CD4-positive, alpha-beta T cell treated with Interleukin-10 for 1 hour (primary cell): ENCODE results near the gene KCNH3.
A peak's percentile ranks its signal among the peaks of the same experiment; 100 is the strongest.
"Not testable (repeated sequence)": the region's sequence is repeated elsewhere in the genome, so short reads cannot be mapped to it uniquely, and the experiment has no call there.

ENCODE experiments used
- DNase-seq: peaks from one replicate; pipeline ENCODE4 v3.0.0-alpha.2; 2020

Gene KCNH3

DNA sequence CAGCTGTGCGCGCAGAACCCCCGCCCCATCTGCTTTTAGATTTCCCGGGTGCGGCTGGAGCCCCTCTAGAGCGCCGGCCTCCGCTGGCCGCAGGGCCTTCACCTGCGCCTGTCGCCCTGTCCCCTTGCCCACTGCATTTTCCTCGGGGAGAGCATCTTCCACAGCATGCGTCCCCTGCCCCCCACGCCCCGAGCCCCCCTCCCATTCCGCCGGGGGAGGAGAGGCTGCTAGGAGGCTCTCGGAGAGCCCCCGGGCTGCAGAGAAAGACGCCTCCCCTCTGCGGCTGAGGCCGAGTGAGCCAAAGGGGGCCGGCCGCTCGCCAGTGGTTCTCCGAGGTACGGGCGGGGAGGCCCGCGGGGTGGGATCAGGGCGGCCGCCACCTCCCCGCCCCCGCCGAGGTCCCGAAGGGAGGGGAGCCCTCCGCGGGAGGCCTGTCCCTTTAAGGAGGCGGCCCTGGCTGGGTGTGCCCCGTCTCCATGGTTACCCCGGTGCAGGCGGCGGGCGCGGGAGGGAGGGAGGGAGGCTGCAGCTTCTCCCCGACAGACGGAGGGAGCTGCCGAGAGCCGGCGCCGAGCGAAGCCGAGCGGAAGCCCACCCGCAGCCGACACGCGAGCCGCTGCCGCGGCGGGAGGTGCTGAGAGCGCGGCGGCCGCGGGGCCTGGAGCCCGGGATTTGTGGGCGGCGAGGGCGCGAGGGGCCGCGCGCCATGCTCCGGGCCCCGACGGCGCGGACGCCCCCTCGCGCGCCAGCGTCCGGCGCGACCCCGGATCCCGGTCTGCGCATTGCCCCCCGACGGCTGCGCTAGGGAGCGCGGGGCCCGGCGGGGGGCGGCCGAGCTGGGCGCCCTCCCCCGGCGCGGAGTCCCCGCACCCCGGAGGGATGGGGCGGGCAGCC, at the start of gene KCNH3:
TSS of gene KCNH3 (plus strand) at position 521 of the 894 bp plus-strand sequence. CDS start 387 bp downstream, outside the sequence.
- peak; percentile 93 for DNase-seq

DNA sequence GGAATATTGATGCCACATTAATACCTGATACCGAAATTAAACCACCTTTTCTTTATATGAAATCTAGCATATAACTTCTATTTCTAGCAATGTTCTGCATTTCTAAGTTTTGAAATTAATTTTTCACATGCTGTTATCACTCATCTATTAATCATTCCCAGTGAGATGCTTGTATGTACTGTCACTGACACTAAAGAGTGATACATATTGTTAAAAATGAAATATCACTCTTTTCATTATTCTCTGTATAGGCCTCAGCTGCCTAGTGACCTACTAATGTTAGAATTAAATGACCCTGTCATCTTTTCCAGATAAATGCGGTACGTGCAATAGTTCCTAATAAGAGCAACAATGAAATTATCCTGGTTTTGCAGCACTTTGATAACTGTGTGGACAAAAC, 49.7 kb upstream of the KCNH3 start:
- DNase-seq: no peak

- no peak for DNase-seq
Measured at GRCh38 chr12:49489720-49490119, 49.1 kb upstream of the KCNH3 start.

DNA sequence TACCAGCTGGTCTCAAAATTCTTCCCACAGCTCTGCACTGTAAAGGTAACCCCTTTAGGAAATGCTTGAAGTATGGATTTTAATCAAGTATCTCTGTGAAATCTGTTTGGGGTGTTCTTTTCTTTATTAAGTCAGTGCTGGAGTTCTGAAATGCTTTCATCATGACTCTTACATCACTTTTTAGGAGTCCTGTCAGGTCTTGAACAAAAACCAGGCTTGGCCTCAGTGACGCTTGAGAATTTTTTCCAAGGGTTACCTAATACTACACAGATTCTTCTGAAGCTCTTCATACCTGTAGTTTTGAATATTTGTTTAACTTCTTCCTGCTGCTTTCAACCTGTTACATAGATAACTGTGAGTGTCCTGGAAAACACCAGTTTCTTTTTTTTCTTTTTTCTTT, 47.0 kb upstream of the KCNH3 start:
- DNase-seq: no peak

GRCh38 chr12:49493900-49494299, 44.9 kb upstream of the KCNH3 start:
- no peak for DNase-seq

GRCh38 chr12:49496417-49497360, 42.1 kb upstream of the KCNH3 start:
- no peak for DNase-seq

- DNase-seq: no peak
Measured at GRCh38 chr12:49501895-49502294, 36.9 kb upstream of the KCNH3 start.

- DNase-seq: no peak
Measured at GRCh38 chr12:49502590-49502989, 36.2 kb upstream of the KCNH3 start.

DNA sequence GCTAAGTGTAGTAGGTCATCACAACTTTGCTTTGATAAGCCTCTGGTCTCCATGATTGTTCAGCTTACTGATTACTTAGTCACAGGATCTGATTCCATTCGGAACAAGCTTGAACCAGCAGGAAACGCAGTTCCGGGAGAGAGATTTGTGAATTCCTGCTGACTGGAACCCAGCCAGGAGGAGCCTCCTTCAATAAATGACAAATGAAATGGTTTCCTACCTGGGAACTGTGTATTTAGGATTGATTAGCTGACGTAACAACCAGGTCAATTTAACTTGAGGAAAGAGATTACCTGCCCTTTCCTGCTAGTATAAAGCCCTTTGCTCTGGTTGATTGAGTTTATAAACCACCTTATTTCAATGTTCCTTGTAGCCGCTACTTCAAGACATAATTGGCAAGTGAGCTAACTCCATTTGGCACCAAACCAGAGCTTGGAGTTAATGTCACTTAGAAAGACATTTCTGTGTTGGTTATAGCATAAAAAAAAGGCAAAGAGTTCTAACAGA, 35.1 kb upstream of the KCNH3 start:
- DNase-seq: no peak

- no peak for DNase-seq
Measured at GRCh38 chr12:49505672-49506071, 33.2 kb upstream of the KCNH3 start.

GRCh38 chr12:49507139-49507538, 31.7 kb upstream of the KCNH3 start:
- DNase-seq: no peak

- DNase-seq: not testable (repeated sequence)
Measured at GRCh38 chr12:49509681-49510080, 29.1 kb upstream of the KCNH3 start.

GRCh38 chr12:49511410-49511809, 27.4 kb upstream of the KCNH3 start:
- DNase-seq: no peak

DNA sequence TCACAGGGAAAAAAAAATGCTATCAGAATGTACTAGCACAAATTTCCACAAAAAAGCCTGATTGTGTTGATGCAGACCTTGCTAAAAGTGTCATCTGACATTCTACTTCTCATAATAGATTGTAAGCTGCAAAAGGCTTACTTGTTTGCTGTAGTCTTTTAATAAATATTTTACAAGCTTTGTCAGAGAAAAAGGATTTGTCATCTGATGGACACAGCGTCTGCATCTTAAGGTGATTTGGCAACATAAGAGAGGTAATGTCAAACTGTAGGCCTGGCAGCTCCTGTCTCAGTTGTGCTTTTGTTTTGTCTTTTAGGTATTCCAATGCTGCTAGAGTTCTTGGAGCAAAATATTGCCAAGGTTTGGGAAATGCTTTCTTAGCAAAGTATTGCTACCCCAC, 26.3 kb upstream of the KCNH3 start:
- DNase-seq: no peak

GRCh38 chr12:49515266-49515665, 23.6 kb upstream of the KCNH3 start:
- no peak for DNase-seq

GRCh38 chr12:49518914-49519573, 19.8 kb upstream of the KCNH3 start:
- DNase-seq: no peak

DNA sequence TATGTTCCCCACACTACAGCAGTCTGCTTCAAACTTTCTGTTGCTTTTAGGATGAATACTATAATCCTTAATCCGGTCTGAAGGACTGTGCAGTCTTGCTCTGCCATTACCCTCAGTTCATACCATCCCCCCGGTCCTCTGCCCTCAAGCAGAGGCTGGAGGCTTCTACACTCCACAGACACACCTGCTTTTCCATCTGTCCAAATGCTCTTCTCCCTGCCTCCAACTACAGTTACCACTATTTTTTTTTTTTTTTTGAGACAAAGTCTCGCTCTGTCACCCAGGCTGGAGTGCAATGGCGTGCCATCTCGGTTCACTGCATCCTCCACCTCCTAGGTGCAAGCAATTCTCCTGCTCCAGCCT, 19.3 kb upstream of the KCNH3 start:
- DNase-seq: no peak

GRCh38 chr12:49521389-49521788, 17.4 kb upstream of the KCNH3 start:
- DNase-seq: no peak

- DNase-seq: no peak
Measured at GRCh38 chr12:49524660-49525324, 14.0 kb upstream of the KCNH3 start.

GRCh38 chr12:49525942-49526341, 12.9 kb upstream of the KCNH3 start:
- no peak for DNase-seq

- DNase-seq: no peak
Measured at GRCh38 chr12:49527361-49528130, 11.3 kb upstream of the KCNH3 start.

DNA sequence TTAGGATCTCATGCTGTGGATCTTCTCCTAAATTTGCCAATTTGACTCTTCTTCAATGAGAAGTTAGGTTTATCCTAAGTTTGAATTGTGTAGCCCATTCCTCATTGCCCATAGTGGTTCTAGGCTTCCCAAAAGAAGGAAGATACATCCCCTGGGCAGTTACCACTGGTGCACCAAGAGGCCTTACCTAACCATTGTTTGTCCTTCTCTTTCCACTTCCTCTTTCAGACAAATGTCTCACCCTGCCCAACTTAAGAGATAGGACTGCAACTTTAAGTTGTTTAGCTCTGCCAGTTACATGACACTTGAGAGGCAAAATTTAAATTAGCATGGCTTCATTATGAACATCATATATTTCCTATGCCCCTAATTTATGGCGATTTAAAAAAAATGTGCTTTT, 9.4 kb upstream of the KCNH3 start:
- DNase-seq: no peak
